ENCODE results near the gene MYH9. TPM values are rescaled to one million over a fixed set of nuclear protein-coding genes. Genes with fewer than 3 reads are reported as not detected.

The MYH9 gene
- total and polyA plus RNA-seq, 7 donors = 35.6 to 214 (median 92.0) TPM

DNA sequence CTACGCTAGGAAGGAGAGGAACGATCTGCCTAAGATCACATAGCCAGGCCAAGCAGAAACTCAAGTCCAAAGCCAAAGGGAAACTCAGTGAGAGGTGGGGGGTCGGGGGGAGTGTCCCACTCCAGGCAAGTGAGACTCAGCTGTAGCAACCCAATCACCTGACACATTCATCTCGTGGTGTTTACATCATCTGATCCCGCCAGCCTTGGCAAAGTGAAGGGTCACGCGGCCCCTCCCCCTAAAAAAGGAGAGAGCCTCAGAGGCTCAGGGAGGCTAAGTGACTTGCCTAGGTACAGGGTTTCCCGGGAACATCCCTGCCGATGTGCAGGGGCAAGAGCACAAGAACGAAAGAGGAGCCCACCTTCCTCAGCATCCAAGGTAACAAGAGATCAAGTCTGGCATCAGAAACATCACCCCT, 21.5 kb downstream of the MYH9 start:
- TF ChIP-seq, protein P1, sequence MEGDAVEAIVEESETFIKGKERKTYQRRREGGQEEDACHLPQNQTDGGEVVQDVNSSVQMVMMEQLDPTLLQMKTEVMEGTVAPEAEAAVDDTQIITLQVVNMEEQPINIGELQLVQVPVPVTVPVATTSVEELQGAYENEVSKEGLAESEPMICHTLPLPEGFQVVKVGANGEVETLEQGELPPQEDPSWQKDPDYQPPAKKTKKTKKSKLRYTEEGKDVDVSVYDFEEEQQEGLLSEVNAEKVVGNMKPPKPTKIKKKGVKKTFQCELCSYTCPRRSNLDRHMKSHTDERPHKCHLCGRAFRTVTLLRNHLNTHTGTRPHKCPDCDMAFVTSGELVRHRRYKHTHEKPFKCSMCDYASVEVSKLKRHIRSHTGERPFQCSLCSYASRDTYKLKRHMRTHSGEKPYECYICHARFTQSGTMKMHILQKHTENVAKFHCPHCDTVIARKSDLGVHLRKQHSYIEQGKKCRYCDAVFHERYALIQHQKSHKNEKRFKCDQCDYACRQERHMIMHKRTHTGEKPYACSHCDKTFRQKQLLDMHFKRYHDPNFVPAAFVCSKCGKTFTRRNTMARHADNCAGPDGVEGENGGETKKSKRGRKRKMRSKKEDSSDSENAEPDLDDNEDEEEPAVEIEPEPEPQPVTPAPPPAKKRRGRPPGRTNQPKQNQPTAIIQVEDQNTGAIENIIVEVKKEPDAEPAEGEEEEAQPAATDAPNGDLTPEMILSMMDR (IDR thresholded peaks at IDR 0.05) = no peak
- no peak for DNase-seq
- 56 to 63% (median 62%) methylated on average over 10 of the region's 10 CpGs for WGBS, 3 donors
- H3K27me3 ChIP-seq (ENCODE audit: insufficient read depth in 3 of 3, low read length in 2 of 3) = no peaks in the 10 kb centered on the region
- intact Hi-C loops (cut with DNase I) = no loop called here
- H3K27ac ChIP-seq = peak overlapping the region; percentile 69
- H3K9me3 ChIP-seq = no peaks in the 10 kb centered on the region
- no peak overlapping the region for H3K4me3 ChIP-seq
- peaks cover 4 to 6% of the 10 kb centered on the region in 2 donors for H3K36me3 ChIP-seq (ENCODE audit: insufficient read depth in 1 of 2, low read depth in 1 of 2)
- ATAC-seq = no peak
- peaks cover 97% of the 10 kb centered on the region for H3K4me1 ChIP-seq

DNA sequence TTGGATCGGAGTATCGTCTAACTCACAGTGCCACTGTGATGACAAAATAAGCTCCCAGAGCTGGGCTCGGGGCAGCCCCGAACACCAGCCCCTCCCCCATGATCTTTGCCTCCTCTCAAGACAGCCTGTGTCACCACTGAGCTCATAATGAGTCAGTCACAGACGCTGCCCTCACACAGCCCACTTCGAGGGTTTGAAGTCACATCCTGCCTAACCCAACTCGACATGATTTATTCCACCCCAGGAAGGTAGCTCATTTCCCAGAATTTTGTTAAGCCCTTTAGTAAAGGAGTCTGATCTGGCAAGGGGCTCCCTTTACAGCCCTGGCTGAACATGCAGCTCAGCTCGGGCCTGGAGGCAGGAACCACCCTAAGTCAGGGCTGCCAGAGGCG, 22.8 kb downstream of the MYH9 start:
- no peak overlapping the region for H3K4me3 ChIP-seq
- DNase-seq = peak; percentile 62 to 67
- H3K9me3 ChIP-seq = no peaks in the 10 kb centered on the region
- H3K27ac ChIP-seq = peak overlapping the region; percentile 69
- intact Hi-C loops (cut with DNase I) = no loop called here
- peaks cover 4 to 6% of the 10 kb centered on the region in 2 donors for H3K36me3 ChIP-seq (ENCODE audit: insufficient read depth in 1 of 2, low read depth in 1 of 2)
- ATAC-seq = peak; percentile 48 to 69 (median 61)
- peaks cover 92% of the 10 kb centered on the region for H3K4me1 ChIP-seq
- 38 to 41% (median 41%) methylated on average over 9 of the region's 9 CpGs for WGBS, 3 donors
- TF ChIP-seq, protein P1 (IDR thresholded peaks at IDR 0.05) = no peak
- H3K27me3 ChIP-seq (ENCODE audit: insufficient read depth in 3 of 3, low read length in 2 of 3) = no peaks in the 10 kb centered on the region

DNA sequence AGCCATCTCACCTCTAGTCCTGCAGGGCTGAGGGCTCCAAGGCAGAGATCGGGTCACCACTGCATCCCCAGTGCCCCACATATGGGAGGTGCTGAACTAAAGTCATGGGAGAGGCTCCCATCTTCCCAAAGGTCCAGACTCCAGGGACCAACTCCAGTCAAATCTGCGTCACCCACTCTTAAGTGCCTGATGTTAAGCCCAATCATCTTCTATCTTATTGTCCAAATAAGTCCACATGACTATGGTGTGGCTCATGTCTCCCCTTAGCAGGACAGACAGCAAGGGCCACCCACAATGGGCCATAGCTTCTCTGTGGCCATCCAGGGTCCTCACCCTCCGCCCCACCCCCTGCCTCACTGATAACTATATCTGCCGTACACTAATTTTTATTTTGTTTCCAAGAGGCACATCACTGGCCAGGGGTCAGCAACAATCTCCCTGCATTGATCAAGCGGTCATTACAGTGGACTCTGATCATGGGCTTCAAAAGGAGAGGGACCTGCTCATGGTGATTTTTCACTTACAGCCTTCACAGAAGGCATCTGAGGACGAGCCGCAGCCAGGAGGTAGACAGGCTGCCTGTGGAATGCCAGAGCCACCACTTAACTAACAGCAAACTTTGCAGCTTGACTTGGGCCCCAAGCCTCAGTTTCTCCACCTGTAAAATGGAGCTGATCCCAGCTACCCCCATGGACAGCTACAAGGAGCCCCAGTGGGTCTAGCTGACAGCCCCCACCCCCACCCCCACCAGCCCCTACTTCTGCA, 23.3 kb downstream of the MYH9 start:
- no peak for ATAC-seq

DNA sequence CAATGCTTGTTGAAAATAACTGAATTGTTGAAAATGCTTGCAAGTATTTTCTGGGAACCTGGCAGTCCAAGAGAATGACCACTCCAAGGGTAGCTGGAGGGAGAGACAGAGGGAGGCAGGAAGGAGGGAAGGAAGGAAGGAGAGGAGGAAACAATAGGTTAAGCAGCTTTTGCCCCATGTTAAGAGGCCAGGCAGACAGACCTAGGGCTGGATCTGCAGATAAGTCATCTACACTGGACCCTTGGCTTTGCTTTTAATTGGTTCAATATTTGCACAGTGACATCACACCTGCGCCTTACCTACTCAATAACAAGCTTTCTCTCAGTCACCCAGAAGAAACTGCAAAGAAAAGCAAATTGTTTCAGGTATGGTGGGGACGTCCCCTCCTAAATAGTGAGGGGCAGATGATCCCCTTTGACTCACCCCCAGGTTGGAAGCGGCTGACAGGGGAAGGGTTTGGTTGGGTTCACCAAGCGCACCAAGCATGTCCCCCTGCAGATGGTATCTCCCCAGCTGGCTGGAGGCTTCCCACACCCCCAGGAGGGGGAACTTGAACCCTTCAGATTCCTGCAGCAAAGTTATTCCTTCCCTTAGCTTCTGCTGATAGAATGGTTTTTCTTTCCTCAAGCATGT, 24.3 kb downstream of the MYH9 start:
- Histone ChIP-seq H3K9me3 (no peaks in the 10 kb centered on the region), H3K36me3 (ENCODE audit: insufficient read depth in 1 of 2, low read depth in 1 of 2) (peaks cover 5 to 6% of the 10 kb centered on the region in 2 donors), H3K27me3 (ENCODE audit: insufficient read depth in 3 of 3, low read length in 2 of 3) (no peaks in the 10 kb centered on the region), H3K4me3 (no peak overlapping the region), H3K4me1 (peaks cover 90% of the 10 kb centered on the region), H3K27ac (no peak overlapping the region)
- intact Hi-C loops (cut with DNase I) = no loop called here
- DNase-seq (no peak), ATAC-seq (no peak)
- 91 to 94% (median 93%) methylated on average over 4 of the region's 4 CpGs for WGBS, 3 donors
- TF ChIP-seq, protein P1 (IDR thresholded peaks at IDR 0.05) = no peak

More for the DNA sequence above, 23.3 kb downstream of the MYH9 start:
- no peaks in the 10 kb centered on the region for H3K27me3 ChIP-seq (ENCODE audit: insufficient read depth in 3 of 3, low read length in 2 of 3)
- no peaks in the 10 kb centered on the region for H3K9me3 ChIP-seq
- no peak overlapping the region for H3K4me3 ChIP-seq
- H3K4me1 ChIP-seq = peaks cover 89% of the 10 kb centered on the region
- peak overlapping the region; percentile 69 for H3K27ac ChIP-seq
- DNase-seq = no peak
- TF ChIP-seq, protein P1 (IDR thresholded peaks at IDR 0.05) = no peak
- WGBS, 3 donors = 82 to 88% (median 83%) methylated on average over 7 of the region's 7 CpGs
- H3K36me3 ChIP-seq (ENCODE audit: insufficient read depth in 1 of 2, low read depth in 1 of 2) = peaks cover 4 to 6% of the 10 kb centered on the region in 2 donors
- intact Hi-C loops (cut with DNase I) = no loop called here

All from psoas muscle (tissue), 8 donors.